Right atrium auricular region (tissue), 2 donors: ENCODE results near the gene ERBB4. TPM values are rescaled to one million over a fixed set of nuclear protein-coding genes. Genes with fewer than 3 reads are reported as not detected.

Experiments
- DNase-seq: peaks from one replicate; pipeline ENCODE4 v3.0.0-alpha.2; 2019; ENCODE audit warnings: low spot score
- H3K27ac ChIP-seq, 2 donors: fragments of 200-600 bp; sonication (generic); 1 replicate in 1 of 2; 2 replicates in 1 of 2; pipeline ENCODE4 v1.5.1; 2016 to 2019
- H3K27me3 ChIP-seq, 2 donors: fragments of 200-600 bp; sonication (generic); one replicate each; pipeline versions ENCODE4 v1.5.1 to v1.6.0; 2017 to 2019
- H3K36me3 ChIP-seq: fragments of 200-600 bp; sonication (generic); one replicate; pipeline ENCODE4 v1.5.1; 2016
- H3K4me1 ChIP-seq, 2 donors: fragments of 200-600 bp; sonication (generic); one replicate each; pipeline versions ENCODE4 v1.5.1 to v1.6.0; 2017 to 2019
- H3K4me3 ChIP-seq, 2 donors: fragments of 200-600 bp; sonication (generic); 1 replicate in 1 of 2; 2 replicates in 1 of 2; pipeline ENCODE4 v1.5.1; 2017 to 2019; ENCODE audit warnings: mild to moderate bottlenecking in 1 of 2, moderate library complexity in 1 of 2
- H3K9me3 ChIP-seq, 2 donors: fragments of 200-600 bp; sonication (generic); one replicate each; pipeline ENCODE4 v1.5.1; 2019
- total RNA-seq, 2 donors: library from RNA; depleted of rRNA; stranded (reverse); fragments of >200 nt; gene quantifications; one replicate each; pipeline ENCODE4 v1.1.0, GENCODE V29; 2016
- TF ChIP-seq, protein P1 (sequence below), 2 donors: fragments of 200-600 bp; sonication (generic); IDR thresholded peaks; one replicate each; pipeline ENCODE4 v1.5.1; 2019; ENCODE audit warnings: antibody characterized with exemption in 2 of 2

ERBB4 gene
- total RNA-seq, 2 donors from 2014 or later = 12.4 to 22.4 TPM

- no peak overlapping the region for H3K27ac ChIP-seq
- H3K36me3 ChIP-seq = no peaks in the 10 kb centered on the region
- DNase-seq = no peak
- TF ChIP-seq, protein P1, sequence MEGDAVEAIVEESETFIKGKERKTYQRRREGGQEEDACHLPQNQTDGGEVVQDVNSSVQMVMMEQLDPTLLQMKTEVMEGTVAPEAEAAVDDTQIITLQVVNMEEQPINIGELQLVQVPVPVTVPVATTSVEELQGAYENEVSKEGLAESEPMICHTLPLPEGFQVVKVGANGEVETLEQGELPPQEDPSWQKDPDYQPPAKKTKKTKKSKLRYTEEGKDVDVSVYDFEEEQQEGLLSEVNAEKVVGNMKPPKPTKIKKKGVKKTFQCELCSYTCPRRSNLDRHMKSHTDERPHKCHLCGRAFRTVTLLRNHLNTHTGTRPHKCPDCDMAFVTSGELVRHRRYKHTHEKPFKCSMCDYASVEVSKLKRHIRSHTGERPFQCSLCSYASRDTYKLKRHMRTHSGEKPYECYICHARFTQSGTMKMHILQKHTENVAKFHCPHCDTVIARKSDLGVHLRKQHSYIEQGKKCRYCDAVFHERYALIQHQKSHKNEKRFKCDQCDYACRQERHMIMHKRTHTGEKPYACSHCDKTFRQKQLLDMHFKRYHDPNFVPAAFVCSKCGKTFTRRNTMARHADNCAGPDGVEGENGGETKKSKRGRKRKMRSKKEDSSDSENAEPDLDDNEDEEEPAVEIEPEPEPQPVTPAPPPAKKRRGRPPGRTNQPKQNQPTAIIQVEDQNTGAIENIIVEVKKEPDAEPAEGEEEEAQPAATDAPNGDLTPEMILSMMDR (IDR thresholded peaks at IDR 0.05) = no peak
- no peaks in the 10 kb centered on the region for H3K9me3 ChIP-seq
- no peaks in the 10 kb centered on the region for H3K27me3 ChIP-seq
- no peaks in the 10 kb centered on the region for H3K4me1 ChIP-seq
- no peak overlapping the region for H3K4me3 ChIP-seq
Measured at GRCh38 chr2:211963969-211964368, 574.6 kb downstream of the ERBB4 start.

DNA sequence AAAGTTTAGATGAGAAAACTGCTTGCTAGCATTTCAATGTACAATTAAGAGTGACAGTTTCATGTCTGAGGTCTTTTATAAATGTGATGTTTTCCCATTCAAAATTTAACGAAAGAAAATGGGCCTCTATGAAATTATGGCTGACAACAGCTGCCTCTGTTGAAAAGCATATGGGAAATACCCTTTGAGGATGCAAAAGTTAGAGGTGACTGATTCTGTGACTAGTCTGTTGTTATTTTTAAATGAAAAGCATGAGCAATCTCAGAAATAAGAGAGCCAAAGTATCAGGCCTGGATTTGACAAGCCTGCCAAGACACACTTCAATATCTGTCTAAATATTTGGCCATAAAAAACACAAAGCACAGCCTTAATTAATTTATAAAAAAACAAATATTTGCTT is 580.8 kb downstream of the ERBB4 start:
- TF ChIP-seq, protein P1 (IDR thresholded peaks at IDR 0.05) = no peak
- H3K9me3 ChIP-seq = no peaks in the 10 kb centered on the region
- no peak for DNase-seq
- no peak overlapping the region for H3K4me3 ChIP-seq
- H3K27ac ChIP-seq = no peak overlapping the region
- H3K27me3 ChIP-seq = no peaks in the 10 kb centered on the region
- no peaks in the 10 kb centered on the region for H3K4me1 ChIP-seq
- H3K36me3 ChIP-seq = no peaks in the 10 kb centered on the region

- no peaks in the 10 kb centered on the region for H3K27me3 ChIP-seq
- TF ChIP-seq, protein P1 (IDR thresholded peaks at IDR 0.05) = no peak
- DNase-seq = no peak
- peaks cover 0 to 10% of the 10 kb centered on the region in 2 donors for H3K9me3 ChIP-seq
- no peak overlapping the region for H3K4me3 ChIP-seq
- no peaks in the 10 kb centered on the region for H3K36me3 ChIP-seq
- H3K27ac ChIP-seq = no peak overlapping the region
- H3K4me1 ChIP-seq = no peaks in the 10 kb centered on the region
Measured at GRCh38 chr2:211955648-211956047, 583.0 kb downstream of the ERBB4 start.

GRCh38 chr2:211948932-211949331 is 589.7 kb downstream of the ERBB4 start:
- TF ChIP-seq, protein P1 (IDR thresholded peaks at IDR 0.05) = no peak
- no peaks in the 10 kb centered on the region for H3K36me3 ChIP-seq
- DNase-seq = no peak
- H3K27ac ChIP-seq = no peak overlapping the region
- no peak overlapping the region for H3K4me3 ChIP-seq
- peaks cover 0 to 10% of the 10 kb centered on the region in 2 donors for H3K9me3 ChIP-seq
- no peaks in the 10 kb centered on the region for H3K4me1 ChIP-seq
- no peaks in the 10 kb centered on the region for H3K27me3 ChIP-seq

- TF ChIP-seq, protein P1 (IDR thresholded peaks at IDR 0.05) = no peak
- no peak for DNase-seq
Measured at GRCh38 chr2:211946960-211947359, 591.6 kb downstream of the ERBB4 start.

GRCh38 chr2:211944572-211944971 is 594.0 kb downstream of the ERBB4 start:
- TF ChIP-seq, protein P1 (IDR thresholded peaks at IDR 0.05) = no peak
- no peak overlapping the region for H3K4me3 ChIP-seq
- no peak for DNase-seq
- H3K27me3 ChIP-seq = no peaks in the 10 kb centered on the region
- H3K4me1 ChIP-seq = no peaks in the 10 kb centered on the region
- H3K36me3 ChIP-seq = no peaks in the 10 kb centered on the region
- H3K27ac ChIP-seq = no peak overlapping the region
- no peaks in the 10 kb centered on the region for H3K9me3 ChIP-seq

More at GRCh38 chr2:211946960-211947359, 591.6 kb downstream of the ERBB4 start:
- H3K4me3 ChIP-seq = no peak overlapping the region
- no peaks in the 10 kb centered on the region for H3K27me3 ChIP-seq
- H3K36me3 ChIP-seq = no peaks in the 10 kb centered on the region
- H3K27ac ChIP-seq = no peak overlapping the region
- H3K4me1 ChIP-seq = no peaks in the 10 kb centered on the region
- peaks cover 0 to 10% of the 10 kb centered on the region in 2 donors for H3K9me3 ChIP-seq
